ENCODE data around the gene FAM98C.
"Not testable (repeated sequence)": the region's sequence is repeated elsewhere in the genome, so short reads cannot be mapped to it uniquely, and the experiment has no call there.

The FAM98C gene

DNA sequence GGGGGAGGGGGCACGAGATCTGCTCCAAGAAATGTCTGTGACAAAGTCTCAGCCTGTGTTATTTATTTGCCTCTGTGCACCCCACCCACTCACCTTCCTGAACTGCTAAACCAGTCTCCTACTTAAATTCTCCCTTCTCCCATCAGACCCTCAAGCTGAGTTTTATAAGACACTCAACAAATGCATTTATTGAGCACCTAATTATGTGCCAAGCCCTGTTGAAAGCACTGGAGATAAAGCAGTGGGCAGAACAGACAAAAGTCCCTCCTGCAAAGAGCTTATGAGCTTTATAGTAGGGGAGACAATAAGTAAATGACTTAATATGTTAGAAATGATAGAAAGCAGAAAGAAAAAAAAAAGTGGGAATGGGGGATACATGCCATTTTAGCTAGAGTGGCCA, 3.4 kb upstream of the FAM98C start:
- no peak for DNase-seq

DNA sequence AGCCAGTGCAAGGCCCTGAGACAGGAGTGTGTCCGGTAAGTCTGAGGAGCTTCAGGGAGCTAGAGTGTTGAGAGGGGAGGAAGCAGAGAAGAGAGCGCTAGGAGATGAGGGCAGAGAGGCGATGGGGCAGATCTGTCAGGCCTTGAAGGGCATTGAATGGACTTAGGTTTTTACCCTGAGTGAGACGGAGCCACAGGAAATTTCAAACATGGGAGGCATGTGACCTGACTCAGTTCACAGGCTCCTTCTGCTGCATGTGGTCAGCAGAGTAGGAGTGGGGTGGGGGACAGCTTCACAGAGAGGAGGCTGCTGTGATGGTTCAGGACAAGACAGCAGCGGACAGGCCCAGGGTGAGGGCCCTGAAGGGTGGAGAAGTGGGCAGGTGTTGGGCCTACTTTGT, 2.5 kb upstream of the FAM98C start:
- DNase-seq = no peak

DNA sequence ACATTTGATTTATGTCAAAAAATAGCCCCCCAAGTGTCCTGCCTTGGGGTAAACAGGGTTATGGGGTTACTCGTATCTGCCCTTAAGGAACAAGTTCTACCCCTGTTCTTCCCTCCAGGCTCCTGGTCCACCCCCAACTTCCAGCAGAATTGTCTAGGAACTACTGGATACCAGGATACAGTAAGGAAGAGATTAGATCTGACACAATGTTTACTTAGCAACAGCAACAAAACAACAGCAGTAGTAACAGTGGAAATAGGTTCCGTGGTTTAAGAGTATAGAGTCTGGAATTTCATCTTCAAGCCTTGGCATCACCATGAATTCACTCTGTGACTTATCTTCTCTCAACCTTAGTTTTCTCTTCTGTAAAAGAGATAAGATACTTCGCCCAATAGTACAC, 1.7 kb upstream of the FAM98C start:
- DNase-seq = no peak

DNA sequence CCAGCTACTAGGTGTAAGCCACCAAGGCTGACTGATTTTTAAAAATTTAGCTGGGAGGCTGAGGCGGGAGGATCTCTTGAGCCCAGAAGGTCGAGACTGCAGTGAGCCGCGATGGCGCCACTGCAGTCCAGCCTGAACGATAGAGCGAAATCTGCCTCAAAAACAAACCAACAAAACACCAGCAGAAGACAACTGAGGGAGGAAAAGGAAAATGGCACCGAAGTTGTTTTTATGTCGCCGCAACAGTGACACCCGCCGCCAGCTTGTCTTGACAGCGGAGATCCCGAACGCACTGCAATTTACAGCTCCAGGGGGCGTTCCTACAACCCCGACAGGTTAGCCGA, 298 bp upstream of the FAM98C start:
- no peak for DNase-seq

DNA sequence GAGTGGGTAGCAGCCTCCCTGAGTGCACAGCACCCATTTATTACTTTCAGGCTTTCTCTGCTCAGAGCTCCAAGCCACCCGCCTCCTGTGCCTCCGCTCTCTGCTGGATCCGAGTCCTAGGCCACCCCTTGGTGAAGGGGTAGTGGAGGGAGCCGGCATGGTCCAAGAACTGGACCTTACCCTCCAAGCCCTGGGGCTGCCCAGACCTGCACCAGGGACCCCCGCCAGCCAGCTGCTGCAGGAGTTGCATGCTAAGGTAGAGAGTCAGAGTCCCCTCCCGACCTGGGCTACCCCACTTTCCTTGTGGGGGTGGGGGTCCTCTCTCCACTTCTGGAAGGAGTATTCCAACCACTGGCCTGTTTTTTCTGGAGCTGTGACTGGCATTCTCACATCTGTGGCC, 2.0 kb downstream of the FAM98C start:
- DNase-seq = no peak

DNA sequence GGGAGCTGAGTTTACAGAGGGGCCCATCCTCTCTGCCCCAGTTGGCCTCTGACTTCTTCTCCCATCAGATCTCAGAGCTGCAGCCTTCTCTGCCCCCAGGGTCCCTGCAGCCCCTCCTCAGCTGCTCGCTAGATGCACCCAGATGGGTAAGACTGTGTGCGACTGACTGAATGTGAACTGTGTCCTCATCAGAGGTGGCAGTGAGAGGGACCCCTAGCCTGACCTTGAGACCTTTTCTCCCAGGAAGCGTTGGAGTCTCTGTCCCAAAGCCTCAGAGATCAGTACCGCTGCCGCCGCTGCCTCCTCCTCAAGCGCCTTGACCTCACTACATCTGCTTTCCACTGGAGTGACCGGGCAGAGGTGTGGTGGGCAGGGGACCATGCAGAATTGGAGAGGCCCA, 2.4 kb downstream of the FAM98C start:
- no peak for DNase-seq

DNA sequence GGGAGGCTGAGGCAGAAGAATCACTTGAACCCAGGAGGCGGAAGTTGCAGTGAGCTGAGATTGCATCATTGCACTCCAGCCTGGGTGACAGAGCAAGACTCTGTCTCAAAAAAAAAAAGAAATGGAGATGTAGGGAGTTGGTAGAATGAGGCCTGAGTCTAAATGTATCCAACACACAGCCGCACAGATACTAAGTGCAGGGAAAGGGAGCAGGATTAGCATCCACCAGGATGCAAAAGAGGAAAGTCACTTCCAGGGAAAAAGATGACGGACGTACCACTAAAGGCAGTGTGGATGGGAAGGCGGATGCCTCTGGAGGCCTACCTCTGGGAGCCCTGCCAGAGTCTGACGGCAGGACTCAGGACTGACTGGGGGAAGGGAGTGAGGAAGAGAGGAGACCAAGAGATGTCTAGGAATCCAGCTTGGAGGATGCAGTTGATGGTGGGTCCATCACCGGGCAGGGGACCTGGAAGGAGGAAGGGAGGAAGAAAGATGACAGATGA, 6.8 kb downstream of the FAM98C start:
- no peak for DNase-seq

DNA sequence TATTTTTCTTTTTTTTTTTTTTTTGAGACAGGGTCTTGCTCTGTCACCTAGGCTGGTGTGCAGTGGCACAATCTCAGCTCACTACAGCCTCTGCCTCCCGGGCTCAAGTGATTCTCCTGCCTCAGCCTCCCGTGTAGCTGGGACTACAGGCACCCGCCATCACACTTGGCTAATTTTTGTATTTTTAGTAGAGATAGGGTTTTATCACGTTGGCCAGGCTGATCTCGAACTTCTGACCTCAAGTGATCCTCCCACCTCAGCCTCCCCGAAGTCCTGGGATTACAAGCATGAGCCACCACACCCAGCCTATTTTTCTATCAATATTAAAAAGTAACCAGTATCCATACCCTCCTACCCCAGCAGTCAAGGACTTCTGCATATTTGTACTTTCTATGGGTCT, 7.5 kb downstream of the FAM98C start:
- not testable (repeated sequence) for DNase-seq

DNA sequence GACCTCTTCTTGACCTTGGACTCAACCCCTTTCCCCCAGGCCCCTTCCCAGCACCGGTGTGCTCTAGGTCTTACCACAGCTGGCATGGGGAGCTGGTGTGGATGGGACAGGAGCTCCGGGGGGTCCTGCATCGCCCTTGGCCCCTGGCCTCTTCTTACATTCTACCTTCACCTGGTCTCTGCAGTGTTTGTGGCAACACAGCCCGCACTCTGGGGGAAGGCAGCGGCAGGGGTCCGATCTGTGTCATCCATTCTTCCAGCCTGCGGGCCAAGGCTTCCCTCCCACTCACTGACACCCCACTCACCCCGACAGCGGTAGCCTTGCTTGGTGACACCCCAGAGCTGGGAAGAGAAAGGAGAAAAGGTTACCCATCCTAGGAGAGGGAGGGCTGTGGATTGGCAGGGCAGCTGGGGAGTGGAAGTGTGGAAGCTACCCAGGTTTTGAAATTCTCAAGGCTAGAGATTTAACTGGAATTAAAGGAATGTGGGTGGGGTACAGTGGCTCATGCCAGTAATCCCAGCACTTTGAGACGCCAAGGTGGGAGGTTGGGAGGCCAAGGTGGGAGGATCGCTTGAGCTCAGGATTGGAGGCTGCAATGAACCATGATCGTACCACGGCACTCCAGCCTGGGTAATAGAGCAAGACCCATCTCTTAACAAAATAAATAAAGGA, 8.3 kb downstream of the FAM98C start:
- no peak for DNase-seq

DNA sequence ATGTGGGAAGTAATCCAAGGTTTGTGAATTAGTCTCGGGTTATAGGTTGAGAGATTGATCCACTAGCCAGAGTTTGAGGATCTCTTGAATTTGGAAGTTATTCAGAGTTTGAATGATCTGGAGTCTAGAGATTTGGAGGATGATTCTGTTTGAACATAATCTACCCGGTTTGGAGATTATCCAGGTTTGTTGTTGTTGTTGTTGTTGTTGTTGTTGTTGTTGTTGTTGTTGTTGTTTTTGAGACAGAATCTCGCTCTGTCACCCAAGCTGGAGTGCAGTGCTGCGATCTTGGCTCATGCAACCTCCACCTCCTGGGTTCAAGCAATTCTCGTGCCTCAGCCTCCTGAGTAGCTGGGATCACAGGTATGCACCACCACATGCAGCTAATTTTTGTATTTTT, 9.0 kb downstream of the FAM98C start:
- not testable (repeated sequence) for DNase-seq

DNA sequence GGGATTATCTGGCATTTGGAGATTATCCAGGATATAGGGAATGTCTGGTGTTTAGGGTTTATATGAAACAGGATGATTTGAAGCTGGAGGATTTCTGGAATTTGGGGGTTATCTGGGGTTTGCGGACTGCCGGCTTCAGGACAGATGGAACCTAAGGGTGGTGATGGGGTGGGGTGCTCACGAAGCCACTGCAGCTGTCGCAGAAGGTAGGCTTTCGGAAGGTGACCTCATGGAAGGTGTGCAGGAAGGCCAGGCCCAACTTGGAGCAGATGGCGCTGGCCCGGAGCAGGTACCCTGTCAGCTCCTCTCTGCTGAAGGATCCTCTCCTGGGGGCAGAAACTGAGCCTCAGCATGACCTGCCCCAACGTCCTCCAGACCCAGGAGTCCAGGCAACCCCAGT, 9.6 kb downstream of the FAM98C start:
- DNase-seq = no peak

DNA sequence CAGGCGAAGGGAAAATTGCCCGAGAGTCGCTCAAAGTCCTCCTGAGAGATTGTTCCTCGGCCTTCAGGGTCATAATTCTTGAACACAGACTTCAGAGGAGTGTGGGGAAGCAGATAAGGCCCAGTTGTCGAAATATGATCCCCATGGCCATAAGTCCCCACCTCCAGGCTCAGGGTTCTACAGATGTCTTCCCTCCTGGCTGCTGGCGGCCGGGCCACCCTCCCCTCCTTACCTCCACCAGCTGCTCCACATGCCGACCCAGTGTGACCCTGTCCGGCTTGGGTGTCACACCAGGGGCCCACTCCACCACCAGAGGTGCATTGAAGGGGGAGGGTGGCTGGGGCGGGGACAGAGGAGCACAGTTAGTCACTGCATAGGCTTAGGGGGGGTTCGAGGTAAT, 10.1 kb downstream of the FAM98C start:
- DNase-seq = no peak

DNA sequence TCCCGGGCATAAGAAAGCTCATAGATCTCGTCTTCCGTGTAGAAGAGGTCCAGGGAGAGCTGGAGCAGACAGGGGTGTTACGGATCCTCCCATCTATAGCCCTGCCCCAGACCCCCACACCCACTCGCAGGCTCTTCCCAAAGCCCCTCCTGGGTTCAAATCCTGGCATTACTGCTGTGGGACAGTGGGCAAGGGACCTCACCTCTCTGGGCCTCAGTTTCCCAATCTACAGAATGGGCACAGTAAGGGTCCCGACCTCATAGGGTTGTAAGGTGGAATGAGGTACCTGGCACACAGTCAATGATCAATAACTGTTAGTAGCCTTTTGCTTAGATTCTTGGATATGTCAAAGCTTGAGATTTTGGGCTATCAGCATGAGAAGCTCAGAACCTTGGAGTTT, 10.5 kb downstream of the FAM98C start:
- DNase-seq = no peak

DNA sequence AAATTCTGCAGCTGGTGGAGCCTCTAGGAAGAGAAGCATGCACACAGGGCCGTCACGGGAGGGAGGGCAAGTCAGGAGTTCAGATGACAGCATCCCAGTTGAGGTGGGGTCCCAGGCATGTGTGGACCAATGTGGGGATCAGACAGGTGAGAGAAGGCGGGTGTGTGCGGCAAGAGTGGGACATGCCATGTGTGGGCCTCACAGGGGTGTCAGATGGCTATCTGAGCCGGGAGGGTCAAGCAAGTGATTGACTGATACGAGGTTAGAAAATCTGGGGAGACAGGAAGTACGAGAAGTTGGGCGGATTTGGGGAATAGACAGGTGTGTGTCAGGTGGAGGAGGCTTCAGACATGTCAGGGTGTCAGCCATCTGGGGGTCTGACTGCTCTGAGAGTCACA, 14.3 kb downstream of the FAM98C start:
- DNase-seq = no peak

DNA sequence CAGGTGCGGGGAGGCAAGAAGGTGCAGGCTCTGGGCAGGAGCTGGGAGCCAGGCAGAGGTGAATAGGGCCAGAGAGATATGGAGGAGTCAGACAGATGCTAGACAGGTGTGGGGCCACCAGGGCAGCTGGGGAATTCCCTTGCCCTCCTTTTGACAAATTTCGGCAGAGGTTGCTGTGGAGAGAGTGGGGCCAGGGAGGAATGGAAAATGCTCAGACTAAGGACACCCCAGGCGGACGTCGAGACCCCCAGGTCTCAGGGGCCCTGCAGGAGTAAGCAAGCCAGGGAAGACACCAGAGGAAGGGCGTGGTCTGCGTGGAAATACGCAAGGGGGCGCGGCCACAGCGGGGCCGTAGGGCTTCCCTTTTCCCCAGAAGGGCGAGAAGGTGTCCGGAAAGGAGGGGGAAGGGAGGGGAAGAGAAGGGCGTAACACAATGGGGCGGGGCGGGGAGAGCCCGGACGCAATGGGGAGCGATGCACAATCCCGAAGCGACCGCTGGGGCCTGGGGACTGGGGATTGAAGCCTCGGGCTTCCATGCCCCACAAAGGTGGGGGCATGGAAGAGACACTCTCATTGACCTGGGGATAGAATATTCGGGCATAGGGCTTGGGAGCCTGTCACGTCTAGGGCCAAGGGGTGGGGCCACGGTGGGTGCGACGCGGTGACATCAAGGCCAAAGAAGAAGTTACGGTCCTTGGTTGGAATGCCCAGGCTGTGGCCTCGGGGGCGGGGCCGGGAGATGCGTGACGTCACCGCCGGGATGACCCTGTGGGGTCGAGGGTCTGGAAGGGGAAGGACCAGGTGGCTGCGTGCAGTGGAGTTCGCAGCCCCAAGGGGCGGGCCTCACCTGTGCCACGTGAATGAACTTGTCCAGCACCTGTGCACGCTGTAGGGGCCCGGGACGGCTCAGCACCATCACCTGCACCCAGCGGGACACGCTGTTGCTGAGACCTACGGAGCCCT, 14.9 kb downstream of the FAM98C start:
- DNase-seq = peak; percentile 50

DNA sequence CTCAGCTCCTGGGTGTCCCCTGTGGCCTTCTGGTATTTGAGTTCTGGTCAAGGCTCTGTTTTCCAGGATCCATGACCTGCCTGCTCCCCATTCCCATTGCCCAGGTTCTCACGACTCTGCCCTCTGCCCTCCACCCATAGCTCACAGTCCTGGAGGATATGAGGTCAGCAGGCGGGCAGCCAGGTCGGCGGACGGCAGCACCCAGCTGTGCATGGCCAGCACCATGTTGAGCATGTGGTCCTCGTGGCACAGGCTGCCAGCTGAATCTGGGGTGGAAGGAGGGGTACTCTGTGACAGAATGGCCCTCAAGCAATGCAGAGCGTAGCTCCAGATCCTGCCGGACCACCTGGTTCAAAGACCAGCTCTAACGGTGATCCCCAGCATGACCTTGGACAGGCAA, 18.0 kb downstream of the FAM98C start:
- no peak for DNase-seq

DNA sequence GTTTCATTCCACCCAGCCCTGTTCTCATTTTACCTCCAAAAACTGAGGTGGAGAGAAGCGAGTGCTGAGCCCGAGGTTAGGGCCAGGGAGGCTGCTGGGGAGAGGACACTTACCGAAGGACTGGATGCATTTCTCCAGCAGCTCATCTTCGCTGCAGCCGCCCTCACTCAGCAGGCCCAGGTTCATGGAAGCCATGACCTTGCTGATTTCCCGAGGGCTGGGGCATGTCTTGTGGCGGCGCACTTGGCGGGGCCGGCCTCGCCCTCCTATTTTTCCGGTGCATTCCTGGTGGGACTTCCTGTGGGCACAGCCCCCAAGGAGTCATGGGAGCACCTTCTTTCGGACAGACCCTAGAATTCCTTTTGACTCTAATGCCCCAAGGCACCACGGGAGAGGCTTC, 19.0 kb downstream of the FAM98C start:
- no peak for DNase-seq

DNA sequence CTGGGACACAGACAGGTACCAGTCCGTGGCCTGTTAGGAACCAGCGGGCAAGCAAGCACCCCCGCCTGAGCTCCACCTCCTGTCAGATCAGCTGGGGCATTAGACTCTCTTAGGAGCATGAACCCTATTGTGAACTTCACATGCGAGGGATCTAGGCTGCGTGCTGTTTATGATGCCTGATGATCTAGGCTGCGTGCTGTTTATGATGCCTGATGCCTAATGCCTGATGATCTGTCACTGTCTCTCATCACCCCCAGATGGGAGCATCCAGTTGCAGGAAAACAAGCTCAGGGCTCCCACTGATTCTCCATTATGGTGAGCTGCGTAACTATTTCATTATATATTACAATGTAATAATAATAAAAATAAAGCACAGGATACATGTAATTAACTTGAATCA, 19.5 kb downstream of the FAM98C start:
- no peak for DNase-seq

DNA sequence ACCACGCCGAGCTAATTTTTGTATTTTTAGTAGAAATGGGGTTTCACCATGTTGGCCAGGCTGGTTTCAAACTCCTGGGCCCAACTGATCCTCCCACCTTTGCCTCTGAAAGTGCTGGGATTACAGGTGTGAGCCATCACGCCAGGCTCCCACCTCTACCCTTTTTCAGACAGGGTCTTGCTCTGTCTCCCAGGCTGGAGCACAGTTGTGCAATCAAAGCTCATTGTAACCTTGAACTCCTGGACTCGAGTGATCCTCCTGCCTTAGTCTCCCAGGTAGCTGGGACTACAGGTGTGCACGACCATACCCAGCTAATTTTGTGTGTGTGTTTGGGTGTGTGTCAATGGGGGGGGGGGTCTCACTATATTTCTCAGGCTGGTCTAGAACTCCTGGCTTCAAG, 21.4 kb downstream of the FAM98C start:
- no peak for DNase-seq

DNA sequence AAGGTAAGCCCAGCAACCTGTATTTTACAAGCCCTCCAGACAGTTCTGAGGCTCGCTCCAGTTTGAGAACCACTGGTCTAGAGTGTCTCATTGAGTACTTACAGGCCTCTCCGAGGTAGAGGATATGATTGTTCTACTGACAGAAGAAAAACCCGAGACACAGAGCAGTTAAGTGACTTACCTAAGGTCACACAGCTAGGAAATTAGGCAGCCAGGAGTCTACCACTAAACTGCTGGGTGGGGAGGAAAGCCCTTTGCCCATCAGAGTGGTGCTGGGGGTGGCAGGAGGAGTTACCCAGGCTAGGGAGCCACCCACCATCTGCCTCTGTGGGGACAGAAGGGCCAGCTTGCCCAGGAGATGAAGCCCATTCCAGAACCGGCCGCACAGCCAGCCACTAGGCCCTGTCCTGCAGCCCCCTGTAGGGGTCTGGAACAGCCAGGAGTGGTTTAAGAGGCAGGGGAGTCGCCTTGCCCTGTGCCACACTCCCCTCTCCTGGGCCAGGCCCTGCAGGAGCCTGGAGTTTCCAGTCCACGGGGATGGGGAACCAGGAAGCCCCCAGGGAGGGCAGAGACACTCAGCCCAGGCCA, 22.4 kb downstream of the FAM98C start:
- DNase-seq = no peak

DNA sequence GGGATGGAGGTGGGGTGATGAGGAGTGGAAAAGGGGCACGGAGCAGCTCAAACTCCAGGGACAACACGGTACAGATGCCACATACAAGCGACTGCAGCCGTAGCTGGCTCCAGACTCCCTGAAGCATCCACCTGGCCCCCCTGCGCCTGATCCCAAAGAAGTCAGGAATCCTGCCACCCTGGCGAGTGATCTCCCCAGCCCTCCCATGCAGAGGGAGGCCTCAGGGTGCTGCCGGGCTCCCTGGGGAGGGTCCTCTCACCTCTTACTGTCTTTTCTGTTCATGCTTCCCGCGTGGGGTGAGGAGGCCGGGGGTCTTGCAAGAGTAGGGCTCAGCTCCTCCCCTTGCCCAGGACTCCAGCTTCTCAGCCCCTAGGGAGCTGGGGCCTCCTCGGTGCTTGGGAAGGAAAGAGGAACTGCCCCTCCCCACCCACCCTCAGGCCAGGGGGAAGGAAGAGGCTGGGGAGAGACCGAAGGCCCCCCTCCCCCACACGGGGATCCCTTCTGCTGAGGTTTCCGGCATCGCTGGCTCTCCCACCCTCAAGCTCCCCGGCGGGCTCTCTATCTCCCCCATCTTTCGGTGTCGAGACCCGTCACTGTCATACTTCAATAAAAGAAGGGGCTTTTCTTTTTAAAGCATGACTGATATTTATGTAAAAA, 23.0 kb downstream of the FAM98C start, which contains the start of gene RASGRP4:
RASGRP4 (minus strand) TSS at position 410 of the 657 bp plus-strand sequence; CDS start at position 282, 128 bp downstream.
- DNase-seq = no peak

DNA sequence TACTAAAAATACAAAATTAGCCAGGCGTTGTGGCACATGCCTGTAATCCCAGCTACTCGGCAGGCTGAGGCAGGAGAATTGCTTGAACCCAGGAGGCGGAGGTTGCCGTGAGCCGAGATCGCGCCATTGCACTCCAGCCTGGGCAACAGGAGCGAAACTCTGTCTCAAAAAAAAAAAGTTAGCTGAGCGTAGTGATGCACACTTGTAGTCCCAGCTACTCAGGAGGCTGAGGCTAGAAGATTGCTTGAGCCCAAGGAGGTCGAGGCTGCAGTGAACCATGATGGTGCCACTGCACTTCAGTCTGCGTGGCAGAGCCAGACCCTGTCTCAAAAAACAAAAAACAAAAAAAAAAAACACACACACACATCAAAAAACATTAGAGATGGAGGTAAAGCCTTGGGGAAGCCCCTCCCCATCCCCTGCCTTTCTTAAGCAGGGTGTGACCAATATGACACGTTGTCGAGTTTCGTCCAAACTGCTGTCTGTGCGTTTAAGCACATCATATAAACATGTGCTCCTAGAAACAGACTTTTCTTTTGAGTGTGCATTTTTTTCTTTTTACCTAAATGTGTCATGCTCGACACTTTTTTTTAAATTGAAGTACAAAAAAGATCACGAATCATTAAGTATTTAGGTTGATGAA, 24.3 kb downstream of the FAM98C start:
- not testable (repeated sequence) for DNase-seq
